PFSK-1 (cell line): ENCODE results near the gene ABHD12.

ENCODE experiments used
- FOXP2 ChIP-seq: optimal IDR thresholded peaks from 2 replicates; pipeline ENCODE3; 2011; ENCODE audit warnings: borderline replicate concordance, control low read depth, inconsistent platforms; ENCODE audit not compliant: insufficient read depth; ENCODE audit errors: extremely low read length, extremely low read depth
- POLR2AphosphoS5 ChIP-seq: IDR thresholded peaks from 2 replicates; pipeline ENCODE4 v1.6.1; 2012; ENCODE audit warnings: low read depth, mild to moderate bottlenecking, control low read depth, low read length, moderate library complexity
- REST ChIP-seq, 2 experiments: IDR thresholded peaks; 2 replicates each; pipeline versions ENCODE4 v1.6.1 to v1.8.0; 2011 to 2012; ENCODE audit warnings: low read depth in 2 of 2, low read length in 2 of 2, control low read depth in 1 of 2, inconsistent platforms in 1 of 2, mild to moderate bottlenecking in 1 of 2, moderate library complexity in 1 of 2; ENCODE audit not compliant: insufficient read depth in 1 of 2
- SIN3A ChIP-seq: IDR thresholded peaks from 2 replicates; pipeline ENCODE4 v1.6.1; 2012; ENCODE audit warnings: mild to moderate bottlenecking, low read length, moderate library complexity, borderline replicate concordance; ENCODE audit not compliant: insufficient read depth
- TAF1 ChIP-seq: IDR thresholded peaks from 2 replicates; pipeline ENCODE4 v1.6.1; 2012; ENCODE audit warnings: low read length, control low read depth, borderline replicate concordance; ENCODE audit not compliant: insufficient read depth

GRCh38 chr20:25353353-25353746 is 37.3 kb downstream of the ABHD12 start:
- TF ChIP-seq POLR2AphosphoS5 (no peak), REST (IDR thresholded peaks at IDR 0.05; ENCODE audit: insufficient read depth in 1 of 2, low read depth in 2 of 2, low read length in 2 of 2) (no peak), FOXP2 (no peak), SIN3A (no peak), TAF1 (no peak)
